Right lobe of liver (tissue), 6 donors: Measurements from ENCODE around the gene SPINDOC. TPM values are rescaled to one million over a fixed set of nuclear protein-coding genes. Genes with fewer than 3 reads are reported as not detected.

Experiments
- ATAC-seq, 4 donors: fragments of 200-7000 bp; cut with Tn5 transposase; one replicate each; pipeline ENCODE4 v1.9.1; 2020; ENCODE audit warnings: mild to moderate bottlenecking in 4 of 4, moderate library complexity in 4 of 4
- DNase-seq, 3 donors: peaks; one replicate each; pipeline ENCODE4 v3.0.0-alpha.2; 2020
- H3K27ac ChIP-seq, 3 donors: fragments of 200-600 bp; one replicate each; pipeline ENCODE4 v1.8.0; 2022
- H3K27me3 ChIP-seq, 2 donors: fragments of 200-600 bp; one replicate each; pipeline ENCODE4 v1.8.0; 2022
- H3K36me3 ChIP-seq, 4 donors: fragments of 200-600 bp; sonication (generic) in 1 of 4; one replicate each; pipeline versions ENCODE4 v1.5.1 to v1.8.0; 2017 to 2022; ENCODE audit warnings: control low read depth in 1 of 4
- H3K4me1 ChIP-seq, 4 donors: fragments of 200-600 bp; sonication (generic) in 1 of 4; one replicate each; pipeline versions ENCODE4 v1.5.1 to v1.8.0; 2017 to 2022; ENCODE audit warnings: control low read depth in 1 of 4
- H3K4me3 ChIP-seq, 3 donors: fragments of 200-600 bp; one replicate each; pipeline ENCODE4 v1.8.0; 2022
- H3K9me3 ChIP-seq, 4 donors: fragments of 200-600 bp; sonication (generic) in 1 of 4; one replicate each; pipeline versions ENCODE4 v1.5.1 to v1.8.0; 2017 to 2022; ENCODE audit warnings: control low read depth in 1 of 4
- POLR2A ChIP-seq: fragments of 450-650 bp; IDR thresholded peaks from one replicate; pipeline ENCODE4 v1.6.1; 2017; ENCODE audit warnings: antibody characterized with exemption, mild to moderate bottlenecking
- WGBS: methylation state at CpG from one replicate; pipeline ENCODE4 v1.1.6; 2018; ENCODE audit warnings: low coverage, low lambda C conversion rate; ENCODE audit not compliant: insufficient coverage; ENCODE audit errors: missing lambda C conversion rate; 5-methylcytosine and 5-hydroxymethylcytosine counted together
- intact Hi-C, 2 donors: fragments of 100-400 bp; cut with DNase I; formaldehyde crosslinking; loops; one replicate each; pipeline versions ENCODE4 v1.11.2 to v1.14.1; 2022
- long read RNA-seq: library from polyadenylated mRNA; unstranded; transcript quantifications from one replicate; pipeline ENCODE4 v2.0.0, GENCODE V29; 2019
- total RNA-seq, 6 experiments: library from RNA; depleted of rRNA in 2 of 6; stranded (reverse); fragments of >200 nt in 2 of 6; fragmentation: NEBNext Ultra II Directional in 3 of 6; extraction: Animal tissue kit (Norgen Biotek cat#: 25700) in 3 of 6; gene quantifications; one replicate each; pipeline versions ENCODE4 v1.1.0 to v1.2.4, GENCODE V29; 2016 to 2023
- TF ChIP-seq, protein P1 (sequence below), 4 donors: fragments of 200-600 bp in 3 of 4; fragments of 450-650 bp in 1 of 4; IDR thresholded peaks; one replicate each; pipeline versions ENCODE4 v1.5.1 to v1.8.0; 2016 to 2022; ENCODE audit warnings: antibody characterized with exemption in 4 of 4, mild to moderate bottlenecking in 2 of 4
- donor health status: DM: no; HTN: yes; CAD: no.
- donor health status: DM: no; HTN: no; CAD: no.
- donor health status: DM: no; HTN: no; CAD: no.
- donor health status: DM: no; HTN: yes; CAD: no.
- donor health status: DM: no; HTN: yes; CAD: no.

SPINDOC gene, protein sequence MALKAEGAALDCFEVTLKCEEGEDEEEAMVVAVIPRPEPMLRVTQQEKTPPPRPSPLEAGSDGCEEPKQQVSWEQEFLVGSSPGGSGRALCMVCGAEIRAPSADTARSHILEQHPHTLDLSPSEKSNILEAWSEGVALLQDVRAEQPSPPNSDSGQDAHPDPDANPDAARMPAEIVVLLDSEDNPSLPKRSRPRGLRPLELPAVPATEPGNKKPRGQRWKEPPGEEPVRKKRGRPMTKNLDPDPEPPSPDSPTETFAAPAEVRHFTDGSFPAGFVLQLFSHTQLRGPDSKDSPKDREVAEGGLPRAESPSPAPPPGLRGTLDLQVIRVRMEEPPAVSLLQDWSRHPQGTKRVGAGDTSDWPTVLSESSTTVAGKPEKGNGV
- 1 to 10 TPM; 2.2 to 5.0 (median 2.7) TPM for total RNA-seq
- long read RNA-seq: 0 reads

DNA sequence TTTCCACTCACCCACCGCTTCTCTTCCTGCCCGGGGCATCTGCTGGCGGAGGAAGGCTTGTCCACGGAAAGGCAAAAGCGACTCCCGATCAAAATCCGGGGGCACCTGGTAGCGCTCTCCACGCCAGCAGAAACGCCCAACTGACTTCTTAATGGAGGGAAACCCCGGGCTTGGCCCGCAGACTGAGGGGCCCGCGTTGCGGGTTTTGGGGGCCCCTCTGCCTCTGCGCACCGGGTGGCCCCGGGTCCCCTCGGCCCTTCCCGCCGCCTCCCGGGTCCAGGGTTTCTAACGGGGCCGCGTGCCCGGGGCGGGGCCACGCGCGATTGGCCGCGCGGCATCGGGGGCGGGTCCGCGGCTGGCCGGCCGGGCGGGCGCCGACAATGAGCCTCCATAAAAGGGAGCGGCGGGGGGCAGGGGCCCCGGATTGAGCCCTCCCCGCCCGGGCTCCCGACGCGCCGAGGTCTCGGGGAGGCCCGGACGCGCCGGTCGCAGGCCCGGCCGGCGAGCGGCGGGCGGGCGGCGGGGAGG is at the start of gene SPINDOC:
Gene SPINDOC (plus strand): TSS at position 422 of the 528 bp plus-strand sequence. CDS start 231 bp downstream, outside the sequence.
- Histone ChIP-seq H3K9me3 (no peaks in the 10 kb centered on the region), H3K27me3 (no peaks in the 10 kb centered on the region), H3K4me3 (peak within 1 kb of the TSS; percentile 66 to 79 (median 74)), H3K4me1 (peaks cover 0 to 5% (median 0%) of the 10 kb centered on the region in 4 donors), H3K36me3 (no peaks in the 10 kb centered on the region), H3K27ac (peak within 1 kb of the TSS; percentile 50 to 68 (median 55))
- DNase-seq (peak; percentile 81 to 84 (median 81)), ATAC-seq (peak; percentile 93 to 96 (median 95))
- intact Hi-C loops: no loop called here
- peak; percentile 57 for TF ChIP-seq POLR2A
- TF ChIP-seq, protein P1, sequence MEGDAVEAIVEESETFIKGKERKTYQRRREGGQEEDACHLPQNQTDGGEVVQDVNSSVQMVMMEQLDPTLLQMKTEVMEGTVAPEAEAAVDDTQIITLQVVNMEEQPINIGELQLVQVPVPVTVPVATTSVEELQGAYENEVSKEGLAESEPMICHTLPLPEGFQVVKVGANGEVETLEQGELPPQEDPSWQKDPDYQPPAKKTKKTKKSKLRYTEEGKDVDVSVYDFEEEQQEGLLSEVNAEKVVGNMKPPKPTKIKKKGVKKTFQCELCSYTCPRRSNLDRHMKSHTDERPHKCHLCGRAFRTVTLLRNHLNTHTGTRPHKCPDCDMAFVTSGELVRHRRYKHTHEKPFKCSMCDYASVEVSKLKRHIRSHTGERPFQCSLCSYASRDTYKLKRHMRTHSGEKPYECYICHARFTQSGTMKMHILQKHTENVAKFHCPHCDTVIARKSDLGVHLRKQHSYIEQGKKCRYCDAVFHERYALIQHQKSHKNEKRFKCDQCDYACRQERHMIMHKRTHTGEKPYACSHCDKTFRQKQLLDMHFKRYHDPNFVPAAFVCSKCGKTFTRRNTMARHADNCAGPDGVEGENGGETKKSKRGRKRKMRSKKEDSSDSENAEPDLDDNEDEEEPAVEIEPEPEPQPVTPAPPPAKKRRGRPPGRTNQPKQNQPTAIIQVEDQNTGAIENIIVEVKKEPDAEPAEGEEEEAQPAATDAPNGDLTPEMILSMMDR (IDR thresholded peaks at IDR 0.05): no peak
- WGBS: 0% methylated on average over 2 of the region's 65 CpGs

DNA sequence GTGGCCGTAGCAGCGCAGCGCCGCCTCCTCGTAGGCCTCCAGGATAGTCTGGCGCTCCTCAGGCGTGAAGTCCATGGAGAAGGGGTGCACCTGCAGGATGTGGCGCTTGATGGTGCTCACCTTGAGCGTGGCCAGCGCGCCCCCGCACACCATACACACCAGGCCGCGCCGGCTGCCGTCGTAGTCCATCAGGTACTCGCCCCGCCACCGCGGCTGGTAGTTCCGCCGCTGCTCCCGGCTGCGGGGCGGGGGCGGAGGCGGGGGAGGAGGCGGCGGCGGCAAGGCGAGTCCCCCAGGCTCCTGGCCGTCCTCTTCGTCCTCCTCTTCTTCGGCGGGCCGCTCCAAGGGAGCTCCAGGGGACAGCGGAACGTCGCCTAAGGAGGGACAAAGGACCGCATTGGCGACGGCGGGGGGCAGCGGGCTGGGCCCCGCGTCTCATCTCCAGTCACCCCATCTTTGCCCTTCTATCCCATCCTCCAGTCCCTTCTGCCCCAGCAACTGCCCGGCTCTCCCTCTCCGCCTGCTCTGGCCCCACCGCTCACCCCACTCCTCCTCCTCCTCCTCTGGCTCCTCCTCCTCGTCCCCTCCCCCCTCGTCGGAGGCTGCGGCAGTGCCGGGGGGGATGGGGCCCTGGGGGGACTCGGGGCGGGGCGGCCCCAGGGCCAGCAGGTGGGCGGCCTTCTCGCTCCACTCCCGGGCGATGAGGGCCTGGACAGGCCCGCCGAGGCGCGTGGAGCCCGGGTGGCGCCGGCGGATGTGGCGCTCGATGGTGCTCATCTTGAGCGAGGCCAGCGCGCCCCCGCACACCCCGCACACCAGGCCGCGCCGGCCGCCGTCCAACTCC is 49.5 kb upstream of the SPINDOC start:
- Histone ChIP-seq H3K27ac (peak overlapping the region; percentile 60 to 88 (median 81)), H3K4me3 (peak overlapping the region; percentile 56 to 76 (median 67)), H3K4me1 (peaks cover 0 to 31% (median 9%) of the 10 kb centered on the region in 4 donors), H3K9me3 (no peaks in the 10 kb centered on the region), H3K36me3 (peaks cover 0 to 4% (median 0%) of the 10 kb centered on the region in 4 donors), H3K27me3 (no peaks in the 10 kb centered on the region)
- intact Hi-C loops: loop anchor here in 1 of 2 donors (10.0 kb wide), 1 partner anchor 181 kb away; no protein-coding TSS in a partner anchor
- DNase-seq: peak; percentile 69 to 87 (median 78)
- 36% methylated on average over 17 of the region's 82 CpGs for WGBS
- TF ChIP-seq POLR2A: peak; percentile 61
- TF ChIP-seq, protein P1 (IDR thresholded peaks at IDR 0.05): no peak
- peak; percentile 27 to 57 (median 52) for ATAC-seq

DNA sequence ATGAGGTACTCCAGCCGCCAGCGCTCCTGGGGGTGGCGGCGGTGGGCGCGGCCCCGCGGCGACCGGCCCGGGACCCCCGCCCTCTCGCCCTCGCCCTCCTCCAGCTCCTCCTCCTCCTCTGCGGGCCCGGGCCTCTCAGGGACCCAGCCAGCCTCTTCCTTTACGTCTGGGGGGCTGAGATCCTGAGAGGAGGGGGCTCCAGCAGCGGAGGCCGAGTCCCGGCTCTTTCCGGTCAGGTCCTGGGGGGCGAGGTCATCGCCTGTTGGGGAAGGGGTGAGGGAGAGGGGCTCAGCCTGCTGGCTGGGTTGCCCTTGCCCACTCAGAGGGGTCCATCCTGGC is 48.9 kb upstream of the SPINDOC start:
- intact Hi-C loops: loop anchor here in 1 of 2 donors (10.0 kb wide), 1 partner anchor 180 kb away; no protein-coding TSS in a partner anchor
- peaks cover 0 to 31% (median 9%) of the 10 kb centered on the region in 4 donors for H3K4me1 ChIP-seq
- no peaks in the 10 kb centered on the region for H3K36me3 ChIP-seq
- H3K9me3 ChIP-seq: no peaks in the 10 kb centered on the region
- ATAC-seq (no peak), DNase-seq (peak in 1 of 3 donors; percentile 56)
- H3K27ac ChIP-seq: peak overlapping the region; percentile 60 to 88 (median 81)
- no CpG with 5 or more reads among the region's 23 CpGs for WGBS
- H3K4me3 ChIP-seq: peak overlapping the region; percentile 56 to 76 (median 67)
- no peaks in the 10 kb centered on the region for H3K27me3 ChIP-seq
- TF ChIP-seq POLR2A: no peak
- TF ChIP-seq, protein P1 (IDR thresholded peaks at IDR 0.05): no peak
